Kasumi-1 (cell line): ENCODE results near the gene RCOR2.
A peak's percentile ranks its signal among the peaks of the same experiment; 100 is the strongest.

Experiments used
- DNase-seq, 2 experiments: peaks; one replicate each; lab custom pipeline; 2025; lab: John Stamatoyannopoulos, UW

RCOR2 gene

GRCh38 chr11:63922673-63923192 lies 5.8 kb upstream of the RCOR2 start:
- DNase-seq, result no peak

GRCh38 chr11:63920939-63921417 lies 4.0 kb upstream of the RCOR2 start:
- no peak for DNase-seq

- no peak for DNase-seq
These were observed 3.4 kb upstream of the RCOR2 start for GRCh38 chr11:63920126-63920938.

- no peak for DNase-seq
These were observed 2.5 kb upstream of the RCOR2 start for GRCh38 chr11:63919267-63920125.

GRCh38 chr11:63918507-63919191 lies 1.7 kb upstream of the RCOR2 start:
- DNase-seq, result no peak

GRCh38 chr11:63917692-63918506 lies 935 bp upstream of the RCOR2 start:
- peak; percentile 4 to 33 for DNase-seq

GRCh38 chr11:63915961-63916836 lies 765 bp downstream of the RCOR2 start:
- peak; percentile 25 to 28 for DNase-seq

- no peak for DNase-seq
These were observed 1.9 kb downstream of the RCOR2 start for GRCh38 chr11:63914896-63915691.

- no peak for DNase-seq
These were observed 2.8 kb downstream of the RCOR2 start for GRCh38 chr11:63913866-63914830.

- DNase-seq, result no peak
These were observed 4.3 kb downstream of the RCOR2 start for GRCh38 chr11:63912678-63913077.

GRCh38 chr11:63911876-63912275 lies 5.1 kb downstream of the RCOR2 start:
- DNase-seq, result no peak

GRCh38 chr11:63911440-63911839 lies 5.5 kb downstream of the RCOR2 start:
- no peak for DNase-seq

- no peak for DNase-seq
These were observed 6.3 kb downstream of the RCOR2 start for GRCh38 chr11:63910675-63911074.

- no peak for DNase-seq
These were observed 7.1 kb downstream of the RCOR2 start for GRCh38 chr11:63909591-63910506.

GRCh38 chr11:63908631-63909401 lies 8.1 kb downstream of the RCOR2 start:
- no peak for DNase-seq

GRCh38 chr11:63907808-63908530 lies 9.0 kb downstream of the RCOR2 start:
- DNase-seq, result no peak
